ENCODE results near the gene MRPL41. TPM values are rescaled to one million over a fixed set of nuclear protein-coding genes. Genes with fewer than 3 reads are reported as not detected.
"Not testable (repeated sequence)": the region's sequence is repeated elsewhere in the genome, so short reads cannot be mapped to it uniquely, and the experiment has no call there.

MRPL41 gene
- total RNA-seq, 4 donors from 2014 or later = 44.1 to 70.0 (median 55.3) TPM

DNA sequence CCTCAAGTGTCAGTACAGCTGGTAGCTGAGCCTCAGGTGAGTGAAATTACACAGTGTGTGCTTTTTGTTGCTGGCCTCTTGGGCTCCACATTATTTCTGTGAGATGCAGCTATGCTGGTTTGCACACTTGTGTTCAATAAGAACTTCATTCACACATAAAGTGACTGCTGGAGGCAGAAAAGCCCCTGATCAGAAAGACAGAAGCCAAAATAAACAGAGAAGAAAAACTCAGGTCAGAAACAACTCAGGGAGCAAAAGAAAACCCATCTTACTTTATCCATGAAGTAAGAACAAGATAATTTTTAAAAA is 16.6 kb upstream of the MRPL41 start:
- TF ChIP-seq EP300 (IDR thresholded peaks at IDR 0.05) (no peak), POLR2AphosphoS5 (IDR thresholded peaks at IDR 0.05) (no peak), POLR2A (IDR thresholded peaks at IDR 0.05) (no peak)
- TF ChIP-seq, protein P1, sequence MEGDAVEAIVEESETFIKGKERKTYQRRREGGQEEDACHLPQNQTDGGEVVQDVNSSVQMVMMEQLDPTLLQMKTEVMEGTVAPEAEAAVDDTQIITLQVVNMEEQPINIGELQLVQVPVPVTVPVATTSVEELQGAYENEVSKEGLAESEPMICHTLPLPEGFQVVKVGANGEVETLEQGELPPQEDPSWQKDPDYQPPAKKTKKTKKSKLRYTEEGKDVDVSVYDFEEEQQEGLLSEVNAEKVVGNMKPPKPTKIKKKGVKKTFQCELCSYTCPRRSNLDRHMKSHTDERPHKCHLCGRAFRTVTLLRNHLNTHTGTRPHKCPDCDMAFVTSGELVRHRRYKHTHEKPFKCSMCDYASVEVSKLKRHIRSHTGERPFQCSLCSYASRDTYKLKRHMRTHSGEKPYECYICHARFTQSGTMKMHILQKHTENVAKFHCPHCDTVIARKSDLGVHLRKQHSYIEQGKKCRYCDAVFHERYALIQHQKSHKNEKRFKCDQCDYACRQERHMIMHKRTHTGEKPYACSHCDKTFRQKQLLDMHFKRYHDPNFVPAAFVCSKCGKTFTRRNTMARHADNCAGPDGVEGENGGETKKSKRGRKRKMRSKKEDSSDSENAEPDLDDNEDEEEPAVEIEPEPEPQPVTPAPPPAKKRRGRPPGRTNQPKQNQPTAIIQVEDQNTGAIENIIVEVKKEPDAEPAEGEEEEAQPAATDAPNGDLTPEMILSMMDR (IDR thresholded peaks at IDR 0.05) = no peak
- Histone ChIP-seq H3K27ac (no peak overlapping the region), H3K4me1 (peaks cover 10% of the 10 kb centered on the region)

DNA sequence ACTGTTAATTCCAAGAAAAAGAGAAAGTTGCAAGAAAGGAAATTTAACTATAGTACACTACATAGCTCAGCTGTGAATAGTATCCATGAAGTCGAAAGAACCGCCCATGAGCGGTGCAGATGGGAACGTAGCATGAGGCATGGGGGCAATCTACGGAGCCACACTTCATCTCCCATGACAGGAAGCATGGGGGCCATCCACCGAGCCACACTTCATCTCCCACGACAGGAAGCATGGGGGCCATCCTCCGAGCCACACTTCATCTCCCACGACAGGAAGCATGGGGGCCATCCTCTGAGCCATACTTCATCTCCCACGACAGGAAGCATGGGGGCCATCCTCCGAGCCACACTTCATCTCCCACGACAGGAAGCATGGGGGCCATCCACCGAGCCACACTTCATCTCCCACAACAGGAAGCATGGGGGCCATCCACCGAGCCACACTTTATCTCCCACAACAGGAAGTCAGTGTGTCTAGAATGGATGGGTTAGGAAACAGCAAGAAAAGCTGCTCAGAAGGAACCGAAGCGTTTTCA is 15.0 kb upstream of the MRPL41 start:
- not testable (repeated sequence) for H3K27ac ChIP-seq; H3K9me3 ChIP-seq; DNase-seq (ENCODE audit: low spot score in 2 of 2); H3K4me3 ChIP-seq; H3K27me3 ChIP-seq
- Histone ChIP-seq H3K4me1 (peaks cover 10% of the 10 kb centered on the region), H3K36me3 (peaks cover 28% of the 10 kb centered on the region)
- WGBS = 79% methylated on average over 16 of the region's 16 CpGs

More for the DNA sequence above, 16.6 kb upstream of the MRPL41 start:
- no peak overlapping the region for H3K4me3 ChIP-seq
- no peaks in the 10 kb centered on the region for H3K27me3 ChIP-seq
- DNase-seq (ENCODE audit: low spot score in 2 of 2) = no peak
- H3K9me3 ChIP-seq = no peaks in the 10 kb centered on the region
- peaks cover 19% of the 10 kb centered on the region for H3K36me3 ChIP-seq

DNA sequence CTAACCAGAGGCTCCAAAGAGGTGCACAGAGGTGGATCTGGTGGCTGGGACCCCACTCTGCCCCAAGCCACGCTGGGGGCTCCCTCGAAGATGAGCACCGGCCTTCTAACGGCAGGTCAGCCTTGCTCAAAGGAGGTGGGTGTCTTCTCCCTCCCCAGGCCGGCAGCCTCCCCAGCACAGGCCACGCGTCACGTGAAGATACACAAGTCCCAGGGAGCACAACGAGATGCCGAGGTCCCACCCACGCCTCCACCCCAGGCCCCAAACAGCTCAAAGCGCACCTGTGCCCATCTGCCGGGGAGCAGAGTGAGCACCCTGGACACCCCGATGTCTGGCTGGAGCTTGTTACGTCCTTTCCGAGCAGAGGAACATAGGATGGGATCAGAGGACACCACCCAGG is 13.6 kb upstream of the MRPL41 start:
- no peak for DNase-seq (ENCODE audit: low spot score in 2 of 2)
- WGBS = 97% methylated on average over 16 of the region's 16 CpGs
- H3K4me1 ChIP-seq = peaks cover 10% of the 10 kb centered on the region
- no peaks in the 10 kb centered on the region for H3K9me3 ChIP-seq
- H3K4me3 ChIP-seq = no peak overlapping the region
- H3K27me3 ChIP-seq = no peaks in the 10 kb centered on the region
- H3K27ac ChIP-seq = no peak overlapping the region
- TF ChIP-seq POLR2AphosphoS5 (IDR thresholded peaks at IDR 0.05) = no peak
- TF ChIP-seq, protein P1 (IDR thresholded peaks at IDR 0.05) = no peak
- TF ChIP-seq POLR2A (IDR thresholded peaks at IDR 0.05) = no peak
- TF ChIP-seq EP300 (IDR thresholded peaks at IDR 0.05) = no peak
- peaks cover 34% of the 10 kb centered on the region for H3K36me3 ChIP-seq

DNA sequence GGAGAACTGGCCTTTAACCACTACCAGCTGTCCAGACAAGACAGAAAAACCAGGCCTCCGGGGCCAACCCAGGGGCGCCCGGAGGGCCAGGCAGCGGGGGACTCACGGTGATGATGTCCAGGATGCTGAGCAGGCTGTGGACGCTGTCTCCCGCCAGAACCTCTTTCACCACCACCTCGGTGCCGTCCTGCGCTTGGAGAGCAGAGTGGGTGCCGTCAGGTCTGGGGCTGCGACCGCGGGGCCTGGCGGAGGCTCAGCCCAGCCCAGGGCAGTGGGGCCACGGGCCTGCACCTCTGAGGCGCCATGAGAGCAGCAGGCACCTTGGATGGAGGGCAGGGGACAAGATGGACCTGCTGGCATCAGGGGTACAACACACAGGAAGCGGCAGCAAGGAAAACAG is 11.1 kb upstream of the MRPL41 start:
- Histone ChIP-seq H3K9me3 (no peaks in the 10 kb centered on the region), H3K36me3 (peaks cover 38% of the 10 kb centered on the region), H3K27me3 (no peaks in the 10 kb centered on the region), H3K4me1 (no peaks in the 10 kb centered on the region), H3K4me3 (no peak overlapping the region), H3K27ac (no peak overlapping the region)
- no peak for TF ChIP-seq POLR2A (IDR thresholded peaks at IDR 0.05)
- TF ChIP-seq EP300 (IDR thresholded peaks at IDR 0.05) = no peak
- no peak for TF ChIP-seq POLR2AphosphoS5 (IDR thresholded peaks at IDR 0.05)
- TF ChIP-seq, protein P1 (IDR thresholded peaks at IDR 0.05) = no peak
- WGBS = 86% methylated on average over 12 of the region's 18 CpGs
- DNase-seq (ENCODE audit: low spot score in 2 of 2) = no peak

DNA sequence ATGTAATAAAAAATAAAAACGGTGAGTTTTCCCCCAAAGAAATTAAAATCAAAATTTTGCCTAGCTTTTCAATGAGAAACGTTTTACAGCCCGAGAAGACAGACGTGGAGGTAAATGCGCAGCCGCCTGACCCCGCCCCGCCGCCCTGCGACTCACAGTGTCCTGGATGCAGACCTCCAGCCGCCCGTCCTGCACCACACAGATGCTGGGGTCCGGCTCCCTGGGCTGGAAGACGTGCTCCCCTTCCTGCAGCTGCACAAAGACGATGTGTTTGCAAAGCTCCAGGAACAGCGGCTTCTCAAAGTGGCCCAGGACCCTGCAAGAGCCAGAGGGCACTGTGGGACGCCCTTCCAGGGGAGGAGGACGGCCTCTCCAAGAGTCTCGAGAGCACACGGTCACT is 9.2 kb upstream of the MRPL41 start:
- Histone ChIP-seq H3K9me3 (no peaks in the 10 kb centered on the region), H3K4me3 (no peak overlapping the region), H3K36me3 (peaks cover 36% of the 10 kb centered on the region), H3K4me1 (peaks cover 10% of the 10 kb centered on the region), H3K27ac (no peak overlapping the region), H3K27me3 (no peaks in the 10 kb centered on the region)
- 94% methylated on average over 19 of the region's 20 CpGs for WGBS
- DNase-seq (ENCODE audit: low spot score in 2 of 2) = no peak
- TF ChIP-seq POLR2AphosphoS5 (IDR thresholded peaks at IDR 0.05) (no peak), EP300 (IDR thresholded peaks at IDR 0.05) (no peak), POLR2A (IDR thresholded peaks at IDR 0.05) (no peak)
- TF ChIP-seq, protein P1 (IDR thresholded peaks at IDR 0.05) = no peak

All from suprapubic skin (tissue), 4 donors.